Stimulated activated naive CD8-positive, alpha-beta T cell treated with anti-CD3 and anti-CD28 coated beads, Interleukin-15, Interleukin-2, amounts not matched to agents 100 U/mL and 50 U/mL, for 24 hours (primary cell): ENCODE results near the gene SMYD3.
"Not testable (repeated sequence)": the region's sequence is repeated elsewhere in the genome, so short reads cannot be mapped to it uniquely, and the experiment has no call there.

Experiments
- ATAC-seq: fragments of 150-1000 bp; cut with Tn5 transposase; one replicate; pipeline ENCODE4 v1.10.0; 2021
- DNase-seq: peaks from one replicate; pipeline ENCODE4 v3.0.0; 2021

SMYD3 gene

DNA sequence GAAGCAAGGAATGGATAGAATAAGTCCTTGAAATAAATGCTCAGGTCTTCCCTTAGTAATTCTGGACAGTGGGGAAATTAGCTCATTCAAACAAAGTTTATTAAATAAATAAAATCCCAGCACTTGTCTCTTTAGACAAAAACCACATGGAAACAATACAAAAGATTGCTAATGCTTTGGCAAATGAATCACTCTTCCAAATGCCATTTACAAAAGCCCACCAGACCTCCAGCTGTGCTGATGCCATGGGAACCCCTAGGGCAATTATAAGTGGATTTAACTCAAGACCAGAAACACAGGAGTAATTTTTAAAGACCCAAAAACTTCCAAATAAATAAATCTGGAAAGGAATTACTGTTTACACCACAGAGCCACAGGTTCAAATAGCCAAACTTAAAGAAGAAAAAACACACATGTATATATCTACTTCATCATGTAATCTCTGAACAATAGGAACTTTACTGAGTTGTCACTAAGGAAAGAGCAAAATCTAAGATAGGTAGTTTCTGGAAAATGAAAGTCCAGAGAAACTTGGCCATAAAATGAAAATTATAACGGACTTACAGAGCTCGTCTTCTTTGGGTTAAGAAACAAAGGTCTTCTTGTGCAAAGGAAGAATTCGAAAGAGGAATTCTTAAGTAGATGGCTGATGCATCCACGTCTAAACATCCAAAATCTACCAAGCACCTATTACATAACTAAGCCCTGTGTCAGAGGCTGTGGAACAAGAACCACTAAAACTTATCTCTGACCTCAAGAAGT is 399.4 kb downstream of the SMYD3 start:
- no peak for ATAC-seq

DNA sequence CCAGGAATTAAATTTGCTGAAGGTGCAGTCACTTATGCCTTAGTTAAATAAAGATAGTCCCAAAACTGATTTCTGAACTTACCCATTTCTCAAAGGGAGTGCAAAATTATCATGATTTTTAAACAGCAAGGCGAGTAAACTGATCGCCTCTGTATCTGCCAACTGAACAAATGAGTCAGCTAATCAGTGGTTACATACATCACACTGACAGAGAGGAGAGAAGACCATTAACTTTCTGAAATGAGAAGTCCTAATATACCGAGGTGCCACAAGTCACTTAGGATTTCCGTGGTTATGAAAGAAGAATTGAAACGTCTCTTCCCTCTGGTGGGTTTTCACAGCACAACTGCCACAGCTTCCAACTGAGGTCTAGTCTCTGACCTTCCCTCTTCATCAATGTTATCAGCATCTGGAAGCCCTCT is 400.7 kb downstream of the SMYD3 start:
- DNase-seq (no peak), ATAC-seq (no peak)

More for the DNA sequence above, 399.4 kb downstream of the SMYD3 start:
- no peak for DNase-seq

DNA sequence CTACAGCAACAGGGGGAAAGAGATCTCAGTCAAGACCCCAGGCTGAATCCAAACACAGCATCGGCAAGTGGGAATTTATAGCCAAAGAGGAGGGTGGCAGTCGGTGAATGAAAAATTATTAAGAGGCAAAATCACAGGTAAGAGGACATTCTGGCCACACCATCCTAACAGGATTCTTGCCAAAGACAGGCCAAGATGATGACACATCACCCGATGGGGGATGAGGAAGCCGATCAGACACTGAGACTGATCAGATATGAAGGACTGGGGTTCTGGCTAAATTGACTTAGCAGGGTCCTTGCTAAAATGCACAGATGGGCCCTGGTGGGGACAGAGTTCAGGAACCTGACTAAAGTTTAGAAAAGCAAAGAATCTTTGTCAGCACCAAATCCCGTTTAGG is 402.2 kb downstream of the SMYD3 start:
- DNase-seq (no peak), ATAC-seq (no peak)

- ATAC-seq (no peak), DNase-seq (no peak)
Measured at GRCh38 chr1:246099570-246099969, 407.5 kb downstream of the SMYD3 start.

GRCh38 chr1:246096356-246096755 is 410.7 kb downstream of the SMYD3 start:
- ATAC-seq (no peak), DNase-seq (no peak)

DNA sequence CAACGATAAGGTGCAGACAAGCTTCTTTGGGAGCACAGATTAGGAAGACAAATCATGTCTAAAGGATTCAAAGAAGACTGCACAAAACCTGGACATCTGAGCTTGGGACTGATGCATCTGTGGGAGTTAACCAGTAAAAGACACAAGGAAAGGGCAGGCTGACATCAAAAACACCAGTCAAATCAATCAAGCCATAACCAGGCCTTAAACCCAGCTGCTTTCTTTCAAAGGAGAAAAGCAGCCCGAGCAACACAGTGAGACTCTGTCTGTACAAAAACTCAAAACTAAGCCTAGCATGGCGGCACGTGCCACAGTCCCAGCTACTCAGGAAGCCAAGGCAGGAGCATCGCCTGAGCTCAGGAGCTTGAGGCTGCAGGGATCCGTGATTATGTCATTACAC is 411.6 kb downstream of the SMYD3 start:
- ATAC-seq (no peak), DNase-seq (no peak)

- ATAC-seq, result no peak
- no peak for DNase-seq
Measured at GRCh38 chr1:246093230-246093629, 413.8 kb downstream of the SMYD3 start.

- no peak for ATAC-seq
- no peak for DNase-seq
Measured at GRCh38 chr1:246092136-246092535, 414.9 kb downstream of the SMYD3 start.

- ATAC-seq (no peak), DNase-seq (no peak)
Measured at GRCh38 chr1:246091477-246091876, 415.6 kb downstream of the SMYD3 start.

- ATAC-seq (no peak), DNase-seq (no peak)
Measured at GRCh38 chr1:246086191-246086590, 420.9 kb downstream of the SMYD3 start.

GRCh38 chr1:246083416-246083815 is 423.7 kb downstream of the SMYD3 start:
- DNase-seq (no peak), ATAC-seq (no peak)

- ATAC-seq (no peak), DNase-seq (no peak)
Measured at GRCh38 chr1:246081856-246082668, 425.0 kb downstream of the SMYD3 start.

GRCh38 chr1:246081138-246081702 is 425.9 kb downstream of the SMYD3 start:
- DNase-seq, result no peak
- no peak for ATAC-seq

GRCh38 chr1:246080031-246080430 is 427.0 kb downstream of the SMYD3 start:
- no peak for ATAC-seq
- DNase-seq, result no peak

GRCh38 chr1:246078888-246079252 is 428.2 kb downstream of the SMYD3 start:
- DNase-seq (no peak), ATAC-seq (no peak)

DNA sequence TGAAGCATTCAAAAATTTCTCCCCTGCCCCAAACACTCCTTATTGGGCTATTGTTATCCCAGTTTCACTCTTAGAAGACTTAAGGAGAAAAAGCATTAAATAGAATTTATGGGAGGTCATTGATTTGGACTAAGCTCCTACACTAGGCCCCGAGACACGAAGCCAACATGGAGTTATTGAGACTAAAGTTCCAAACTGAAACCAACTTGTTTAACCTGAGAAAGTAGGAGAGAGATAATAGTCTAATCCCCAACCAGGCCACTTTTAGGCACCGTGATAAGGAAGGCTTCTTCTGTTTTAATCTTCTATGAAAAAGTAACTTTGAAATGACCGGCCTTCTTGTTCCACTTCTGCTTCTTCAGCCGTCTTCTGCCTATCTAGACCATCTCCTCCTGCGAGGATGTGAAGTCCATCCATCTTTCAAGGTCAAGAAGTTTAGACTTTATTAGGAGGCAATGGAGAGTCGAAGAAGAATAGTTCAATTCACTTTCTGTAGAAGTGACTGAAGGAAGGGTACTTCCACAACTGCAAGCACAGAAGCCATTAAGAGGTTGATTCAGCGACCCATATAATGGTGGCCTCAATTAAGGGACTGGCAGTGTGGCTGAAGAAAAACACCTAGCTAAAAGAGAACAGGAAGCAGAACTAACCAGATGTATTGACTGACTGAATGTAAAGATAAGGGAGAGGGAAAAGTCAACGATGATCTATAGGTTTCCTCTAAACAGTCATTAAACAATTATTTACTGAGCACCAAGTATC is 428.8 kb downstream of the SMYD3 start:
- no peak for ATAC-seq
- no peak for DNase-seq

DNA sequence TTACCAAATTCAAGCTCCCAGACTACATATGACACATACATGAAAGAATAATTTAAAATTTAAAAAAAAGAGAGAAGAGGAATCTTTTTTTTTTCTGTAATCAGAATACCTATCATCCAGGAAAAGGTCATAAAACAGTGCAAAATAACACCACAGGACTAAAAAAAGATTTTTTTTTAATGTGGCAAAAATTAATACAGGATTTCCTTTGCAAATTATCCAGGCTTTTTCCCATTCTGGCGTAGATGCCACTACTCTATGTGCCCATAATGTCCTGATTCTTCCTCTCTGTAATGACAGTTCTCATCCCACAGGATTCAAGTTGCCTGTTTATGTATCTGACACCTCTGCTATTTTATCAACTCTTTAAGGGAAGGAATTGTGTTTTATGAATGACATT is 429.6 kb downstream of the SMYD3 start:
- no peak for ATAC-seq
- DNase-seq, result no peak

GRCh38 chr1:246074421-246074820 is 432.7 kb downstream of the SMYD3 start:
- DNase-seq (no peak), ATAC-seq (no peak)

DNA sequence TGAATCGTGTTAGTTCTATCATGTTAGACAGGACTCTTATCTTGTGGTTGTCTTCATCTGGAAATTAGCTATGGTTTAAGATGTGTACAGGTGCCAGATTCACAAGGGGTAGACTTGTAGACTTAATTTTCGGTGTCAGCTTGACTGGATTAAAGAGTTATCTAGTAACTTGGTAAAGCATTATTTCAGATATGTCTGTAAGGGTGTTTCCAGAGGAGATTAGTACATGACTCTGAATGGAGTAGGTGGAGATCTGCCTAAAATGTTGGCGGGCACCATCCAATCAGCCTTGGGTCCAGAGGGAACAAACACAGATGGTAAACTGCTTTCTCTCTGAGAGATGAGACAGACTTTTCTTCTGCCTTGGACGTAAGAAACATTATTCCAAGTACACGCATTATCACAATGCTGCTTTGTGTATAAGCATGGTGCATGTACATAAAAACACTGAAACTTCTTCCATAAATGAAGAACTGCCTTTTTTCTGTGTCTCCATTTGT is 434.6 kb downstream of the SMYD3 start:
- no peak for DNase-seq
- ATAC-seq, result no peak

- not testable (repeated sequence) for ATAC-seq, DNase-seq
Measured at GRCh38 chr1:246071981-246072380, 435.1 kb downstream of the SMYD3 start.

GRCh38 chr1:246071561-246071960 is 435.5 kb downstream of the SMYD3 start:
- not testable (repeated sequence) for DNase-seq, ATAC-seq

DNA sequence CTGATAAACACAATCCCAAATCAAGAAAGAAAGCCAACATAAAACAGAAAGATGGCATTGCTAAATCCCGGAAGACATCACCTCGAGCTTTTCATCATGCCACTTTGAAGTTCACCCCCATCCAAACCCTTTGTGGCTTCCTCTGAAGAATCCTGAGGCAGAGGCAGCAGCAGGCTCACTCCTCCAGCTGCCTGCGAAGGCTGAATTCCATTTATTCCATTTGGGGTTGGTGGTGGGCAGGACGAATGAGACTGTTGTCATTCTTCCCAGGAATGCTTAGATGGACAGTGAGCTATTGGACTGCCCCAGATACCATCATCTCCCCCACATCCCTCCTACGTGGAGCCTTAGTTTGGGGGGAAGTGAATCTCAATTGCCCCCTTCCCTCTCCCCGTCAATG is 437.5 kb downstream of the SMYD3 start:
- no peak for DNase-seq
- no peak for ATAC-seq
